Activated CD8-positive, alpha-beta memory T cell treated with anti-CD3 and anti-CD28 coated beads, Interleukin-2, amount 50 U/mL, for 24 hours (primary cell): ENCODE measurements around the gene EMC6.

Experiments
- DNase-seq: peaks from one replicate; pipeline ENCODE4 v3.0.0-alpha.2; 2020; ENCODE audit errors: extremely low read depth

Gene EMC6

DNA sequence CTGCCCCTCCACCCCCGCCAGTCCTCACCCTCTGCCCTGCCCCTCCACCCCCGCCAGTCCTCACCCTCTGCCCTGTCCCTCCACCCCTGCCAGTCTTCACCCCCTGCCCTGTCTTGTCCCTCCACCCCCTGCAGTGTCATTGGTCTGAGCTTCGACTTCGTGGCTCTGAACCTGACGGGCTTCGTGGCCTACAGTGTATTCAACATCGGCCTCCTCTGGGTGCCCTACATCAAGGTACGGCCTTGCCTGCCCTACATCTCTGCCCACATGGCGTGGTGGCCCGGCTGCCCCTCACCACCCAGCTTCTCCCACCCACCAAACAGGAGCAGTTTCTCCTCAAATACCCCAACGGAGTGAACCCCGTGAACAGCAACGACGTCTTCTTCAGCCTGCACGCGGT is 12.3 kb upstream of the EMC6 start:
- DNase-seq = no peak

DNA sequence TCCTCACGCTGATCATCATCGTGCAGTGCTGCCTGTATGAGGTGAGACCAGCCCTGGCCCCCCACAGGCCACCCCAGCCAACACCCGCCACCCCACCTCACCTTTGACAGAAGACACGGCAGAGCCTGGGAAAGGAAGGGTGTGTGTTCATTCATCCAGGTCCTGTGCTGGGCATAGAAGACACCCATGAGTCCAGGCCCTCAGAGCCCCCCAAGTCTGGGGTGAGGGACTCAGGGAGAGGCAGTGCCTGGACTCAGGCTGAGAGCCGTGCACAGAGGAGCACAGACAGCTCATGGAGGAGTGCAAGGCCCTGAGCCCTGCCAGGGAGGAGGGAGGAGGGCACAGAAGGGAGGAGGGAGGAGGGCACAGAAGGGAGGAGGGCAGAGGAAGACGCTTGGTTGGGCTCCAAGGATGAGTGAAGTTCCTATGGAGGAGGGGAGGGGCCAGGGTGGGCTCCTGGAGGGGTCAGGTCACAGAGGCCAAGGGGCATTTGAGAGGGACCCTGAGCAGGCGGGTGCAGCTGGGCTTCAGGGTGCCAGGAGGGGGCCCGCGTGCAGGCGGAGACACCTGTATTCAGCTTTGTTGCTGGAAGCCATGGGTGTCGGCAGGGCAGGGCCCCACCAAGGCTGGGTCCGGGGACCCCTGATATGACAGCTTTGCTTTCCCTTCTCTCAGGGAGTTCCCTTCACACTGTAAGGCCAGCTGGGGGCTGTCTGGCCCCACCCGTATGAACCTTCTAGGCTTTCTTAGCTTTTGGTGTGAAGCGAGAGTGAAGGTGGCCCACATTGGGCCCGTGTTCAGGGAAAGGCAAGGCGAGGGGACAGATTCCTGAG is 11.6 kb upstream of the EMC6 start:
- no peak for DNase-seq

DNA sequence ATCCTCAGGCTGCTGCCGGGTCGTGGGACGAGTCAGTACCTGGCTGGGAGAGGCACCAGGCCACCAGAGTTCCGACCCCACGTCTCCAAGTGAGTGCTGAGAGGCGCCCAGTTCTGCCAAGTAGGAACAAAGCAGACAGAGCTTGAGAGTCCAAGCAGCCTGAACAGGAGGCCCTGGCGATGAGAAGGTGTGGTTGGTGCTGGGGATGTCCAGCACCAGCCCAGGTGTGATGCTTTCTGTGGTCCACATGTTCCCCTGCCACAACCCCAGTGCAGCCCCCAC is 11.1 kb upstream of the EMC6 start:
- no peak for DNase-seq

DNA sequence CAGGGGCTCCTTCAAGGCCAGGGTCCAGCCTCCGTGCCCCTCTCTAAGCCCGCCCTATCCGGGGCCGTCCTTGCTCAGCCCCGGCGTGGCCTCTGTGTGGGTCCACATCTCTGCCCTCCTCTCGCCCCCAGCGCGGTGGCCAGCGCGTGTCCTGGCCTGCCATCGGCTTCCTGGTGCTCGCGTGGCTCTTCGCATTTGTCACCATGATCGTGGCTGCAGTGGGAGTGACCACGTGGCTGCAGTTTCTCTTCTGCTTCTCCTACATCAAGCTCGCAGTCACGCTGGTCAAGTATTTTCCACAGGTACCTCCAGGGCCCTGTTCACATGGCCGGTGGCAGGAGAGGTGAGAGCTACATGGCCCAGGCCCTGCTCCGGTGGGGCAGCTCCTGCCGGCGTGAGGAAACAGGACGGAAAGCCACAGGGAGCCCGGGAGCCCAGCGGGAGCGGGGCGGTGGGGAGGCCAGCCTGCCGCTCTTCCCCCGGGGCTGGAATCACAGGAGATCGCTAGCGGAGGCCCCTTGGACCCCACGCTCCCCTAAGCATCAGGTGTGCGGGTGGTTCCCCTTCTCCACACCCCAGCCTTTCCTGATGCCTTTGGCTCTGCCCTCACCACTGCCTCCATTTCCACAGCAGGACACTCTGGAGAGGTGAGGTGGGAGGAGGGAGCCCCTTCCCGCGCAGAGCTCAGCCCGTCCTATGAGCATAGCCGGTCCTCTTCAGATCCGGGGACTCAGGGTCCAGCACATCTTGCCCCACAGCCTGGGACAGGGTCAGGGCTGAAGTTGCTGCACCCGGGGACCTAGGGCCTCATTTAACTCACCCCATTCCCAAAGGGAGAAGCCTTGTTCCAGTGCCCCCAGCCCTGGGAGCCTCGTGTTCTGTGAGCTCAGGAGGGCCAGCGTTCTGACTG is 10.5 kb upstream of the EMC6 start:
- DNase-seq = no peak

DNA sequence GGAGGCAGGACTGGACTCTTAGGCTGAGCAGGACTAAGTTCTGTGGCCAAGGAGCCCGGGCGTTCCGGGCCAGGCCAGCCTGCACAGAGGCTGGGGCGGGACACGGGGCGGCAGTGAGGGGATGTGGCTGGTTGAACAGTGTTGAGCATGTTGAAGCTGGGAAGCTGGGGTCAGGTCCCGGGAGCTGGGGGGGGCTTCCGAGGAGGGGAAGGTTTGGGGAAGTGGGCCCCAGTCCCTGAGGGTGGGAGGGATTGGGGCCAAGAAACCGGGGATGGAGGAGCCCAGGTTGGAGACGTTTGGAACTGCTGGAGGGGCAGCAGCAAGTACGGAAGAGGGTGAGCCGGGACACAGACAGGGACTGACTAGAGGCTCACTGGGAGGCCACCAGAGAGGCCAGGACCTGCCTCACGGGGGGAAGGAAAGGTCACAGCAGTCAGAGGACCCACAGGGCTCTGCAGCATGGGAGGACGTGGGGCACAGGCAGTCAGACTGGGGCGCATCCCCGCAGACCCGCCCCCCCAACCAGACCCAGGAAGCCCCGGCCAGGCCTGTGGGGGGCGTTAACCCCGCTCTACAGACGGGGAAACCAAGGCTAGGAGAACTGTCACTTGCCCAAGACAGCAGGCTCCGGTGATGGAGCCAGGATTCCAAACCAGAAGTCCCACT is 9.7 kb upstream of the EMC6 start:
- DNase-seq = no peak

DNA sequence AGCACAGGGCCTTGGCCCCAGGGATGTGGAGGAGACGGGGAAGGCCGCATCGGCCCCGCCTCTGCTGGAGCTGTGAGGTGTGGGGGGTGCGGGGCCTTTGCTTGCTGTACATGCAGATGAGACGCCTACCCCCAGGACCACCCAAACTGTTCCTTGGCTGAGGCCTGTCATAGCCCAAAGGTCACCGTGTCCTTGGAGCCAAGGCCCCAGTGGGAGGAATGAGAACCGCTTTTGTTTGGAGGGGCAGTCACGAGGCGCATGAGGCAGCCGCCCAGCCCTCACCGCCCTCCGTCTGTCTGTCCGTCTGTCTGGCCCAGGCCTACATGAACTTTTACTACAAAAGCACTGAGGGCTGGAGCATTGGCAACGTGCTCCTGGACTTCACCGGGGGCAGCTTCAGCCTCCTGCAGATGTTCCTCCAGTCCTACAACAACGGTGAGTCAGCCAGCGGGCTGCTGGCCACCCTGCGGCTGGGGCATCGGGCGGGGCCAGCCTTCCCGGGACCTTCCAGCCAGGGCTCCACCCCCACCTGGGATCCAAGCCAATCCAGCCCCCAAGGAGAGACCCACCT is 9.0 kb upstream of the EMC6 start:
- DNase-seq = no peak

DNA sequence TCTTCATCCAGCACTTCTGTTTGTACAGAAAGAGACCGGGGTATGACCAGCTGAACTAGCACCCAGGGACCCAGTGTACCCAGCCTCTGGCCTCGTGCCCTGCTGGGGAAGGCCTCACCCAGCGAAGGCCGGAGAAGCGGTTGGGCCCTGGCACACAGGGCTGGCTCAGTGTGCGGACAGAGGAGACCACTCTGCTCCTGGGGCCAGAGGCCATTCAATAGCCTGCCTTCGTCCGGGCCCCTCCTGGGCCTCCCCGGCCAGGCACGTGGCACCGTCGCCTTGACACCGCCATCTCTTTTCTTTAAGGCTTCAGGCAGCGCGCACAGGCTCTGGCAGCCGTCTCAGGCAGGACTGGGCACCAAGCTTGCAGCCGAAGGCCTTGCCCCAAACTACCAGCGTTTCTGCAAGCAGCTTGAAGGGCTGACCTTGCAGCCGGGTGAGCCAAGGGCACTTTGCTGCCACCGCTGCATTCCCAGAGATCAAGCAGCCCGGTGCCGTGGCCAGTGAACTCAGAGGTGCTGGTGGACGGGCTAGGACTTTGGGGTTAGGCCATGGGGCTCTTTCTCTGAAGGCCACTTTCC is 8.2 kb upstream of the EMC6 start:
- DNase-seq = no peak

DNA sequence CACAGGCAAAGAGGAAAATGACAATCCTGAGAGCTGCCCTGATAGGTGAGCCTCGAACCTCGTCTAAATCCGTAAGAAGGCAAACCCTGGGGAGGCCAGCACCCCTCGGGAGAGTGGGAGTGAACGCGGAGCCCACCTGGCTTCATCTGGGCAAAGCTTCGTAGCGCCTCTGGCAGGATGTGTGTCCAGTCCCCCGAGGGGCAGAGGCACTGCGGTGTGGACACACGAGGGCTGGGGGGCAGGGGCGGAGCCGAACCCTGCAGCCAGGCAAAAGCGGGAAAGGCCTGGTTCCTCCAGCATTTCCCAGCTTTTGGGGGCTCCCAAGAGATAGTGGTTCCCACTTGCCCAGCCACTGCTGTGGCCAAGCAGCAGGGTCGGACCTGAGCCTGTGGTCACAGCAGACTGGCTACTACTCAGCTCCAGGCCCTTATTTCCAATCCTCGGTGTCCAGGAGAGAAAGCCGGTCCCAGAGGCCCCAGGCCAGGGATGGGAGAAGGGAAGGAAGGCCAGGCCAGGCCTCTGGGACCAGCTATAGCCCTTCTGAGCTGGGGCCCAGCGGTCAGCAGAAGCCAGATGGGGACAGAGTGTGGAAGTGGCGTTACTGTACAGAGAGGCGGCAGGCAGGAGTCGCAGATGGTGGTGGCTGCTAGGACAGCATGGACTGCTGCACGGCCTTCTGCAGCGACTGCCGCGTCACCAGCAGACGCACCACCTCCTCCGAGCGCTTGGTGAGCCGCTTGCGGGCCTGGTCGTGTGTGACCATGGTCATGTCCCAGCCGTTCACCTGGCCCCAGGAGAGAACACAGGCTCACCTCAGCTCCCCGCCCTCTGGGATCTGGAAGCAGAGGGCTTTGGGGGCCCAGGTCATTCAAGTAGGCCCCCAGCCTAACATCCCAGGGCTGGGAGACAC is 5.3 kb upstream of the EMC6 start:
- DNase-seq = no peak

DNA sequence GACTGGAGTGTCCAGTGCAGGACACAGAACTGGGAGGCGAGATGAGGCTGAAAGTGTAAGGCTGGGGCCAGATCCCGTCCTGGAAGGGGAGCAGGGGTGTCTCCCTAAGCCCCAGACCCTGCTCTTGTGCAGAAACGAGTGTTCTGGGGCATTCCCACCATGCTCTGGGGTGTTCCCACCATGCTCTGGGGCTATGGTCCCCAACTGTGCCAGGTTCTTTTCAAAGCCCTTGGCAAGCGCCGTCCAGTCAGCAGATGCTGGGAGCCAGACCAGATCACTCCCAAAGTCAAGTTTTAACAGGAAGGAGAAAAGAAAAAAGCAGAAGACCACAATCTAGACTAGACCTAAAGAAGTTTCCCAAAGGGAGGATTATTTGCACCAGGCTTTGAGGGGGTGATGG is 2.8 kb upstream of the EMC6 start:
- DNase-seq = no peak

DNA sequence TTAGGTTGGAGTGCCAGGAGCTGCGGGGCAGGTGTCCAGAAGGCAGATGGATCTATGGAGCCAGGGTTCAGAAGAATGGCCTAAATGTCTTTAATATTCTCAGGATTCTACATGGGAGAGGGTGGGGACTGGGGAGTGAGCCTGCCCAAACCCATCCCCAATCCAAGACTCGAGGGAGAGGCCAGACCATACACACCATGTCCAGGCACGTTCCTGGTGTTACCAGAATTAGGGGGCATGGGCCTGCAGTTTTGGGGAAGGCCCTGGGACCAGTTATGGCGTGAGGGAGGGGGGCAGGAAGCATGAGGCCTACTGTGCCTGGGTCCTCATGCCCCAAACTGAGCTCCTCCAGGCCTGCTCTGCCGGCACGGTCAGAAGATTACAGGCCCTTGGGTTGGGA is 2.1 kb upstream of the EMC6 start:
- DNase-seq = no peak

DNA sequence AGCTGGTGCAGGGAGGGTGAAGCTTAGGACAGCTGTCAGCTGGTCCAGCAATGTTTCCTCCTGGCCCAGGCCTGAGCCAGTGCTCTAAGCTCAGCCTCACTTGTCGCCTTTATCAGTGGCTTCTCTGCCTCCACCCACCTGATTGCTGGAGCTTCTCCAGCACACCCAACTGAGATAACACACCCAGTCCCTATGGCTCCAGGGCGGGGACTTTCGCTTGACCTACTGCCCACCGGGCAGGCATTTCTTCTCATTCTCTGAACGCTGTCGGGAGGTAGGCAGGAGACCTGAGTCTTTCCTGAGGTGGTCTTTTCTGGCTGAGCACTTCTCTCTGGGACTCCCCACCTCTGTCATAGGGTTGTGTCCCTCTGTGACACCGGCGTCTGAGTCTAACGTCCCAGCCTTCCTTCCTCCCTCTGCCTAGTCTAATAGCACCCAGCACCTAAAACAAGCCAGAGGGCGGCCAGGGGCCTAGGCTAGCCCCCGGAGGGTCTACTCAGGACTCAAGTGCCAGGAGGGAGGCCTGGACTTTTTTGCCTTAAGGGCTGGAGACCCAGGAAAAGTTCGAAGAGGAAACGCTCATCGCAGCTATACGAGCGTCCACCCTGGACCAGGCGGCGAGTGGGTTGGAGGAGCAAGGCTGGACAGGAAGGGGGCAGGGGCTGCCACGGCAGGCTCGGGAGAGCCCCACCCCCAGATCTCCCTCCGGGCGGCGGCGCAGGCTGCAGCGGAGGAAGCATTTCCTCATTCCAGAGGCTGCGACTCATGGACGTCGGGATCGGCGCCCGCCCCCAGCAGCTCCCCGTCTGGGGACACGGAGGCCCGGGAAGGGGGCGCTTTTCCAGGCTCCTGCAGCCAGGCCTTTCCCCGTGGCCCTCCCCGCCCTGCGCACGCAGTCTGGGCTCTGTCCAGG is 990 bp upstream of the EMC6 start:
- DNase-seq = no peak

DNA sequence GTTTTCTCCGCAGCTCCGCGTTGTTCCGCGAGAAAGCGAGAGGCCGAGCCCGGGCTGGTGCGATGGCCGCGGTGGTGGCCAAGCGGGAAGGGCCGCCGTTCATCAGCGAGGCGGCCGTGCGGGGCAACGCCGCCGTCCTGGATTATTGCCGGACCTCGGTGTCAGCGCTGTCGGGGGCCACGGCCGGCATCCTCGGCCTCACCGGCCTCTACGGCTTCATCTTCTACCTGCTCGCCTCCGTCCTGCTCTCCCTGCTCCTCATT is 404 bp downstream of the EMC6 start:
- DNase-seq = no peak

DNA sequence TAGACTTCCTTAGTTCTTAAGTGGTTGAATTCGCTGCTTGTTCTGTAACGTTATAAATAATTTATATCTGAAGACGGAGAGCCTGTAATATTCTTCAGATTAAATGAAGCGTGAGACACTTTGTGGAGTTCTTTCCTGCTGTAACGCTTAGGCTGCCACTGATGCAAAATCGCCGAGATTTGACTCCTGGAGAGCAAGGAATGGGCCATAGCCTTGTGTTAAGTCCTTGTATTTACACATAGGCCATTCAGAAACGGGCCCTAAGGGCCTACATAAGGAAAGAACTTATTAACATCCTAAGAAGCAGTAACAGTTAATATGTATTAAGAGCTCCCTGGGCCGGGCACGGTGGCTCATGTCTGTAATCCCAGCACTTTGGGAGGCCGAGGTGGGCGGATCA is 936 bp downstream of the EMC6 start:
- DNase-seq = no peak

DNA sequence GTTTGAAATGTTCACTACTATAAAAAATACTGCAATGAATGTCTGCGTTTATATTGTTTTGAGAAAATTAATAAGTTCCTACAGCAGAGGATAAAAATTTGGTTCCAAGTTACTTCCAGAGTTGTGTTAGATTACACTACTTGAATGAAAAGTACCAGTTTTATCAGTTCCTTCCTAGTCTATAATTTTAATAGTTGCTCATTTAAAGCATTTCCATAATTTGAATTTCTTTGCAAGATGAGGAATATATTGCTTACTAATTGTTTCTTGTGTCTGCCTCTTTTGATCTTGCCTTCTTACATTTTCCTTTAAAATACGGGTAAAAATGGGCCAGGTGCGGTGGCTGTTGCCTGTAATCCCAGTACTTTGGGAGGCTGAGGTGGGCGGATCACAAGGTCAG is 4.0 kb downstream of the EMC6 start:
- DNase-seq = no peak

DNA sequence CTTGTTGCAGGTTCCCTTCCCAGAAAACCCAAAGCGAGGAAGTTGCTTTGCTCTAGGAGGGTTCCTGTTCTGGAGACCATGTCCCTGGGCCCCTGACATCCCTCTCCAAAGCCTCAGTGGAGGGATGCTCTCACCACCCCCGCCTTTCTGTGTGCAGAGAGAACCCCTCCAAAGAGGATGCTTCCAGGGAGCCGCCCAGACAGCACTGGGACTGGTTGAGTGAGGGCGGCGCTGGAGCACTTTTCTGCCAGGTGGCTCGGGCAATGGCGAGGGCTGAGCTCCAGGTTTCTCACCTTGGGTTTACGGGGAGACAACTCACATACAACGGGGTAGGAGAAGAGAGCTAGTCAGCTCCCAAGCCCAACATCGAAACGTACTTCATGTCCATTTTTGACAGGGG is 7.3 kb downstream of the EMC6 start:
- DNase-seq = no peak

DNA sequence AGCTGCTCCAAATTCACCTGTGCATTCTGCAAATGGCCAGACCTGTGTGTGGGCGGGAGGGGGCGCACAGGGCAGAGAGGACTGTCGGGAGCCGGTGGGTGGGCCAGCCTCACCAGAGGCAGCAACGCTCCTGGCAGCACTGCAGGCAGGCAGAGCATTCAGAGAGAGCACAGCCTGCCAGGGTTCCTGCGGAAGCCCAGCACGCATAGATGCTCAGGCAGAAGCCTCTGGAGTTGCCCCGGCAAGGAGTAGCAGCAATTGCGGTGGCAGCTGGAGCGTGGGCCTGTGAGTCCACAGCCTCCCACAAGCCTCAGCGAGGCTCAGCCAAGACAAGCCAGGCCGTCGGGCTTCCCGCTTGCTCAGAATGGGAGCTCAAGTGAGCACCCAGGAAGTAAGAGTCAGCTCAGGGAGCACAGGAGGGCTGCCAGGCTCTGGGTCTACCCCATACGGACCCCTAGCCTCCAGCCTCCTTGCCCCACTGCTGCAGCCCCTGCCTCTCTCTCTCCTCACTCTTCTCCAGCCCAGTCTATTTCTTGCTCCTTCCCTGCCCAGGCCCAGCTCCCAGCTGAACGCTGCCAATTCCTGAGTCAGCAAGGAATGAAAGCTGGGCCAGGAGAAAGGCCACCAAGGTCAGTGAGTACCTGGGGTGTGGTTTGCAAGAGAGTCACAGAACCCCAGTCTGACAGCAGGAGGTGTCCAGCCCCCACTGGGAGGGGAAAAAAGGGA is 9.6 kb downstream of the EMC6 start:
- no peak for DNase-seq

DNA sequence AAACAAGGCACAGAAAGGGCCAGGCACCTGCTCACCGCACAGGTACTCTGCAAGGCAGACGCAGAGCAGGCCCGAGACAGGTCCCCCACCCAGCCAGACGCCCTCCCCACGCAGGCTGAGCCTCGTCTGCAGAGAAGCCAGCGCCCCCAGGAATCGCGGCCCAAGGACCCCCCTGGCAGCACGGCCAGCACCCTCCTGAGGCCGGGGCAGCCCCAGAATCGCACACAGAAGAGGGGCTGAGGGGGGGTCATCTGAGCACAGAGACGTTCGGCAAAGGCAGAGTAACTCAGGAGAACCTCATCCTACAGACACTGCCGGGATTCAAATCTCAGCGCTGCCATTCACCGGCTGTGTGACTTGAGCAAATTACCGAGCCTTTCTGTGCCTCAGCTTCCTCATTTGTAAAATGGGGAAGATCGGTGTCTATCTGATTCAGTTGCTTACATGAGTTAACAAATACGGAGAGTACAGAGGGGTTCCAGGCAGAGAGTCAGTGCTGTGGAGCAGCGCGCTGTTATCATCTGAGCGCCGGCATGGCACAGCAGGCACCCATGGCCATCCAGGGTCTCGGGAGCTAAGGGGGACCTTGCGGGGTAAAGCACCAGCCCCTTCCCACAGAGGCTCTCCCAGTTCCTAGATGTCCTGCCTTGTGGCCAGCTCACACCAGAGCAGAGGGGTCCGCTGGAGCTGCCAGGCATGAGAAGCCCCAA is 10.4 kb downstream of the EMC6 start:
- no peak for DNase-seq

DNA sequence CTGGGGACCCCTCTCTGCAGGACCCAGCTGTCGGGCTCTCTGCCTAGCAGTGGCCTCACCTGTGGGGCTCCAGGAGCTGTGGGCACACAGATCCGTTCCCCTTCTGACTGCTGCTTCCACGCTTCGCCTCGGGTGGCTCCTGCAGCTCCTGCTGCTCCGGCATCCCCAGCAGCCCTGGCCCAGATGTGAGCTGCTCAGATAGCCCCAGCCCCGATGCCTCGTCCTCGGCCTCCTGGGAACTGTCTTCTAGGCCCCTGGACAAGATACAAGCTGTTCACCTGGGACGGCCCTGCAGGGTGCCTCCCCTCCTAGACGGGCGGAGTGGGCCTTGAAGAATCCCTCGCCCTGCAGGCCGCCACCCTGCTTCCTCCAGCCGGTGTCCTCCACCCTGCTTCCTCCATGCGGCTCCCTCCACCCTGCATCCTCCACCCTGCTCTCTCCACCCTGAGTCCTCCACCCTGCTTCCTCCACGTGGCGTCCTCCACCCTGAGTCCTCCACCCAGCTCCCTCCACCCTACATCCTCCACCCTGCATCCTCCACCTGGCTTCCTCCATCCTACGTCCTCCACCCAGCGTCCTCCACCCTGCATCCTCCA is 11.0 kb downstream of the EMC6 start:
- no peak for DNase-seq

DNA sequence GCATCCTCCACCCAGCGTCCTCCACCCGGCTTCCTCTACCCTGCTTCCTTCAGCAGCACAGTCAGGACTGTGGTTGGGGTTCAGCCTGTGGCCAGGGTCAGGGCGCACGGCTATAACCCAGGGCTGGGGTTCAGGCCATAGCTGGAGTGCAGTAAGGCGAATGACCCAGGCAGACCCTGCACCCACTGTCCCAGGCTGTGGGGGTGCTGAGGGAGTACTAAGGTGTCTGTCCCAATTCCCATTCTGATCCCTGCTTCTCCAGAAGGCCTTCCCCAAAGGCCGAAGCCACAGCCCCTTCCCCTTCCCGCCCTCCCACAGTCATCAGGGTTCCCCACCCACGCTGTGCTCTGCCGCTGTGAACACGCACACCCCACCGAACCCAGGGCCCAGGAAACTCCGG is 12.4 kb downstream of the EMC6 start:
- DNase-seq = no peak
